ENCODE results near the gene LIPC. TPM values are rescaled to one million over a fixed set of nuclear protein-coding genes. Genes with fewer than 3 reads are reported as not detected.

Gene LIPC
- total RNA-seq, 2 donors from 2014 or later, result 1.0 to 3.2 TPM

DNA sequence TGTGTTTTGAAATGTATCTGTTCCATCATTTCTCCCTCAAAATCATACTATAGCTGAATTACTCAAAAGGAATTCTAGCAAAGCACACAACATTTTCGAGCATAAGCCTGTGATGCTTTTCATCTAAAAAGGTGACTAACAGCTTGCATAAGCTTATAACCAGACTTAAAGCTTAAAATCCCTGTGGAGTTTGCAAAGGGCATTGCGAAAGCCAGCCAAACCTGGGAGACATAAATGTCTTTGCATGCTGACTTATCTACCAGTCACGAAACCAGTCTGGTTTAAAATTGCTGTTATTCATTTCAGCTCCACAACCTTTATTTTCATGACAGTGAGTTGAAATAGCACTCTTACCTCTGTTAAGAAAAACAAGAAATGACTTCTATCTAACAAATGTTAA, 35.6 kb upstream of the LIPC start:
- H3K9me3 ChIP-seq (ENCODE audit: control insufficient read depth, low read length, poor library complexity, severe bottlenecking), result no peaks in the 10 kb centered on the region
- Mint-ChIP-seq H3K27ac (no peak overlapping the region), H3K4me3 (no peak overlapping the region), H3K36me3 (ENCODE audit: low read depth) (peaks cover 10% of the 10 kb centered on the region), H3K4me1 (peaks cover 2% of the 10 kb centered on the region), H3K27me3 (peaks cover 39% of the 10 kb centered on the region)
- ATAC-seq (no peak), DNase-seq (no peak)

GRCh38 chr15:58398071-58398470, 33.7 kb upstream of the LIPC start:
- H3K9me3 ChIP-seq (ENCODE audit: control insufficient read depth, low read length, poor library complexity, severe bottlenecking), result no peaks in the 10 kb centered on the region
- Mint-ChIP-seq H3K4me1 (peaks cover 2% of the 10 kb centered on the region), H3K27ac (peak overlapping the region; percentile 6), H3K4me3 (no peak overlapping the region), H3K27me3 (peaks cover 47% of the 10 kb centered on the region), H3K36me3 (ENCODE audit: low read depth) (peaks cover 11% of the 10 kb centered on the region)
- ATAC-seq (no peak), DNase-seq (no peak)

GRCh38 chr15:58398643-58399042, 33.1 kb upstream of the LIPC start:
- Mint-ChIP-seq H3K27ac (no peak overlapping the region), H3K4me3 (no peak overlapping the region), H3K27me3 (peaks cover 52% of the 10 kb centered on the region), H3K36me3 (ENCODE audit: low read depth) (peaks cover 14% of the 10 kb centered on the region), H3K4me1 (peaks cover 2% of the 10 kb centered on the region)
- H3K9me3 ChIP-seq (ENCODE audit: control insufficient read depth, low read length, poor library complexity, severe bottlenecking), result no peaks in the 10 kb centered on the region
- DNase-seq, result no peak
- no peak for ATAC-seq

- Mint-ChIP-seq H3K27me3 (peaks cover 46% of the 10 kb centered on the region), H3K36me3 (ENCODE audit: low read depth) (peaks cover 10% of the 10 kb centered on the region), H3K27ac (no peak overlapping the region), H3K4me1 (peaks cover 2% of the 10 kb centered on the region), H3K4me3 (no peak overlapping the region)
- ATAC-seq (no peak), DNase-seq (no peak)
- no peaks in the 10 kb centered on the region for H3K9me3 ChIP-seq (ENCODE audit: control insufficient read depth, low read length, poor library complexity, severe bottlenecking)
Observed at GRCh38 chr15:58399739-58400138, 32.1 kb upstream of the LIPC start.

DNA sequence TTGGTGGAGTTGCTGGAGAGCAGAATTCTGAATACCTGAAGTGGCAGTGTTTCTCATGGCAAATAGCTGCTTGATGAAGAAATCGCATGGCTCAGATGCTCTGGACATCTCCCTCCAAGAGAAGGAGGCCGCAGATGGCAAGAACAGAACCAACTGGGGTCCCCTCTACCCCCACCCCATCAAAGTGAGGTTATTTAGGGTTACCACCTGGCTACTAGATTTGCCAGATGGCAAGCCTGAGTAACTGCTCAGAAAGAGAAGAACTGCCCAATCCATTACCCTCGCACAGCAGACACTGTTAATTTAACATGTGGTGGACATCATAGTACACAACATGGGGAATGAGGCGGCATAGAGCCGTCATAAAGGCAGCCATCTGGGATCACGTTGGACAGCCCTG, 30.5 kb upstream of the LIPC start:
- Mint-ChIP-seq H3K4me3 (no peak overlapping the region), H3K27me3 (peaks cover 42% of the 10 kb centered on the region), H3K4me1 (no peaks in the 10 kb centered on the region), H3K36me3 (ENCODE audit: low read depth) (peaks cover 10% of the 10 kb centered on the region), H3K27ac (no peak overlapping the region)
- no peaks in the 10 kb centered on the region for H3K9me3 ChIP-seq (ENCODE audit: control insufficient read depth, low read length, poor library complexity, severe bottlenecking)
- no peak for DNase-seq
- no peak for ATAC-seq

DNA sequence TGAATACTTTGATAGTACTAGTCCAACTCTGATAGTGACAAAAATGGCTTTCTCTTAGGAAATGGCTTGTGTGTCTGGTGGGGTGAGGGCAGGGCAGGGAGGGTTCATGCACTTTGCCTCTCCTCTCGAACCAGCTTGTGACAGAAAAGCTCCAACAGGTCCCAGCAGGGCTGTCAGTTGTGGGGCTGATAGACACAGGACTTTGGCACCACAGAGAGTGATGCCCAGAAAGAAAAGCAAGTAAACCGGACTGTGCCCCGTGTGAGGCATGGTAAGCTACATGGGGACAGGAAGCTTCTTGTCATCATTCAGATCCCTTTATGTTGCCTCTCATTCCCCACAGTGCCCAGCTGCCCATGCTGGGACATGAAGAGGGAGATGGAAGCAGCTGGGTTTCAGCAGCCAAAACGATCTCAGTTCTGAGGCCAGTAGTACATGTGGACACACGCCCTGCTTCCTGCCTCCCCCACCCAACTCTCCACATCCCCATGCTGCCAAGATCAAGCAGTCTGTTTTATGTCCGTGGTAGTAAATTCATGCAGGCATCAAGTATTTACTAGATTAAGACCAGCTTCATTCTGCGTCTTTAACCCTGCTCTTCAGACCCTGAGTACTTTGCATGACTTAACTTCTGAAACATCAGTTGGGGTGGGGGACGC, 29.7 kb upstream of the LIPC start:
- Mint-ChIP-seq H3K27ac (no peak overlapping the region), H3K4me1 (no peaks in the 10 kb centered on the region), H3K4me3 (no peak overlapping the region), H3K27me3 (peaks cover 36% of the 10 kb centered on the region), H3K36me3 (ENCODE audit: low read depth) (peaks cover 10% of the 10 kb centered on the region)
- no peaks in the 10 kb centered on the region for H3K9me3 ChIP-seq (ENCODE audit: control insufficient read depth, low read length, poor library complexity, severe bottlenecking)
- no peak for ATAC-seq
- DNase-seq, result no peak

DNA sequence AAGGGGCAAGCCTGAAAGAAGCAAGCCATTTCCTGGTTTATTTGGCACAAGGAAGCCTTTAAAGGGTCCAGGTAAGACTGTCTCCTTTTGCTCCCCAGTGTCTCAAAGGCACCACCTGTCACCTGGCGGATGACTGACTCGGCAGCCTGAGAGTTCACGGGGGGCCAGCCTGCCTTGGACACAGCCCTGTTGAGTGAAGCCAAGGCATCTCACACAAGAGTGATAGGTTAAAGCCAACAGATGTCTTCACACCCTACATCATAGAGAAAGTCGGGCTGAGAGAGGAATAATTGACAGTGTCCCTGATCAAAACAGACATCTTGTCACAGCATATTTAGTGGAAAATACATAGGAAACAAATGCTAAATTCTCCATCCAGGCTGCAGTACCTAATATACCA, 28.2 kb upstream of the LIPC start:
- DNase-seq, result no peak
- Mint-ChIP-seq H3K4me1 (no peaks in the 10 kb centered on the region), H3K36me3 (ENCODE audit: low read depth) (peaks cover 7% of the 10 kb centered on the region), H3K4me3 (no peak overlapping the region), H3K27me3 (peaks cover 26% of the 10 kb centered on the region), H3K27ac (no peak overlapping the region)
- no peak for ATAC-seq
- no peaks in the 10 kb centered on the region for H3K9me3 ChIP-seq (ENCODE audit: control insufficient read depth, low read length, poor library complexity, severe bottlenecking)

DNA sequence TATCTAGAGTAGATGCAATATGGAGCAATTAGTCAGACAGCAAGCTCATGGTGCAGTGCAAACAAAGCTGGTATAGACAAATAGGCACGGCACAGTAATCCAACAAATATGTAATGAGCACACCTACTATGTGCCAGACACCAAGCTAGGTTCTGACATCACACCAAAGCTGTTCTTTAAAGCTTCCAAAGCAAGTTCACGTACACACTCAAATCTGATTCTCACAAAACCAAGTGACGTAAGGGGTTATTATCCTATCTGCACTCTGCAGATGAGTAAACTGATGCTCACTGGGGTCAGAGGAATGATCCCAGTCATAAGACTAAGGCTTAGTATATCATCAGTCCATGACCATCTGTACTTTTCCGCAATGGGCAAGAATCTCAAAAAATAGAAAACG, 27.8 kb upstream of the LIPC start:
- peaks cover 26% of the 10 kb centered on the region for H3K27me3 Mint-ChIP-seq
- H3K4me1 Mint-ChIP-seq, result no peaks in the 10 kb centered on the region
- ATAC-seq (no peak), DNase-seq (no peak)
- no peaks in the 10 kb centered on the region for H3K9me3 ChIP-seq (ENCODE audit: control insufficient read depth, low read length, poor library complexity, severe bottlenecking)
- peaks cover 7% of the 10 kb centered on the region for H3K36me3 Mint-ChIP-seq (ENCODE audit: low read depth)
- no peak overlapping the region for H3K27ac Mint-ChIP-seq
- no peak overlapping the region for H3K4me3 Mint-ChIP-seq

DNA sequence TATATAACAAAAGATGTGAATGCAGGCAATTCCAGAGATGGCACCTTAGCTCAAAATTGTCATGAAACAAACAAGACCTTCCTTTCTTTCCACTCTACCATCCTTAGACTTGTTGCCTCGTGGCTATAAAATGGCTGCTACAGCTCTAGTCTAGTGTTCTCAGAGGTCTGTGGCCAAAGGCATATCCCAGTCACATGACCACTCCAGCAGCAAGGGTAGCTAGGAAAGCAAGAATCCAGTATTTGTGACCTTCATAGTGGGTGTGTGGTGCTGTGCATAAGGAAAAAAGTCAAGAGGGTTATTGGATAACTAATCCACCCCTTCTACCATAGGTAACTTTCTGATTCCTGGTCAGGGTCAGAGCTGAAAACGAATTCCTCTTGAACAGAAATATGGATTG, 27.1 kb upstream of the LIPC start:
- ATAC-seq (no peak), DNase-seq (no peak)
- no peaks in the 10 kb centered on the region for H3K9me3 ChIP-seq (ENCODE audit: control insufficient read depth, low read length, poor library complexity, severe bottlenecking)
- H3K27ac Mint-ChIP-seq, result no peak overlapping the region
- no peak overlapping the region for H3K4me3 Mint-ChIP-seq
- peaks cover 5% of the 10 kb centered on the region for H3K36me3 Mint-ChIP-seq (ENCODE audit: low read depth)
- no peaks in the 10 kb centered on the region for H3K4me1 Mint-ChIP-seq
- H3K27me3 Mint-ChIP-seq, result peaks cover 26% of the 10 kb centered on the region

DNA sequence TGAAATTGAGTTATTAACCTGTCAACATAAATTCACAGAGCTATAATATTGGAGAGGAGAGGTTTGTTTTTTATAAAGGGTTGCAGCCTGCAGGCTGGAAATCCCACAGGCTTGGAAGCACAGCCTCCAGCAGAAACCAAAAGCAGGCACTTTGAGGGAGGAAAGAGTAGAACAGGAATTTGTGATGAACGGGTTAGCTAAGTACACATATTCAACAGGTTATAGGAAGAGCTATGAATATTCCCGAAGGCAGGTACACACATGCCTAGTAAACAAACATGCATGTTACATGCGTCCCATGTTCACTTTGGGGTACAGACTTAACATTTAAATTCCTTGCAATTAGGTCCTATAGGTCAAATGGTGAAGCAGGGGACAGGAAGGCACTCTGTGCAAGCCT, 25.9 kb upstream of the LIPC start:
- DNase-seq, result no peak
- Mint-ChIP-seq H3K27me3 (peaks cover 22% of the 10 kb centered on the region), H3K27ac (no peak overlapping the region), H3K36me3 (ENCODE audit: low read depth) (peaks cover 4% of the 10 kb centered on the region), H3K4me3 (no peak overlapping the region), H3K4me1 (peaks cover 5% of the 10 kb centered on the region)
- no peak for ATAC-seq
- no peaks in the 10 kb centered on the region for H3K9me3 ChIP-seq (ENCODE audit: control insufficient read depth, low read length, poor library complexity, severe bottlenecking)

- Mint-ChIP-seq H3K27ac (no peak overlapping the region), H3K27me3 (peaks cover 16% of the 10 kb centered on the region), H3K4me3 (no peak overlapping the region), H3K36me3 (ENCODE audit: low read depth) (peaks cover 4% of the 10 kb centered on the region), H3K4me1 (peaks cover 5% of the 10 kb centered on the region)
- no peaks in the 10 kb centered on the region for H3K9me3 ChIP-seq (ENCODE audit: control insufficient read depth, low read length, poor library complexity, severe bottlenecking)
- no peak for ATAC-seq
- no peak for DNase-seq
Observed at GRCh38 chr15:58406811-58407210, 25.0 kb upstream of the LIPC start.

DNA sequence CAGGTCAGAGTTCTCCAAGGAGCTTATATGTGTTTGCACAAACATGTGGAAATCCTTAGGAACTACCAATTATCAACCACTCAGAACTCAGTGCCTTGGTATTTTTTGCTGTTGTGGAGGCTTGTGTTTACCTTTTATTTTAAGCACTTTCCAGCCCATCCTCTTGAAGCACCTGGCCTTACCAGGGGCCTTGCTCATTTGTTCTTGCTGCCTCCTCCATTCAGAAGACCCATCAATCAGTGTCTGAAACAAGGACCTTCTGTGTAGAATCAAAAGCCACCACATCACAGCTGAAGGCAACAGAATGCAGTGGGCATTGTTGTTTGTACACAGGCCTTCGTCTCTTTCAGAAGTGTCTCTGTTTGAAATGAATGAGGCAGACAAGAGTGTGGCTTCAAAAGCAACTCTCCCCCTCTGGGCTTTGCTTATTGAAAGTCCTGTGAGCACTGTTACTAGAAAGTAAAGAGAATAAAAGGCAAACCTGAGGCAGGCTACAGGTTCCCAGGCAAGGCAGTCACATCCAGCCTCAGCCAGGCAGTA, 24.5 kb upstream of the LIPC start:
- peaks cover 5% of the 10 kb centered on the region for H3K4me1 Mint-ChIP-seq
- H3K27ac Mint-ChIP-seq, result no peak overlapping the region

GRCh38 chr15:58407778-58408177, 24.0 kb upstream of the LIPC start:
- DNase-seq (no peak), ATAC-seq (no peak)
- H3K9me3 ChIP-seq (ENCODE audit: control insufficient read depth, low read length, poor library complexity, severe bottlenecking), result no peaks in the 10 kb centered on the region
- Mint-ChIP-seq H3K4me3 (no peak overlapping the region), H3K27me3 (peaks cover 14% of the 10 kb centered on the region), H3K27ac (no peak overlapping the region), H3K36me3 (ENCODE audit: low read depth) (peaks cover 4% of the 10 kb centered on the region), H3K4me1 (peaks cover 5% of the 10 kb centered on the region)

More for the DNA sequence above, 24.5 kb upstream of the LIPC start:
- Mint-ChIP-seq H3K4me3 (no peak overlapping the region), H3K36me3 (ENCODE audit: low read depth) (peaks cover 4% of the 10 kb centered on the region), H3K27me3 (peaks cover 16% of the 10 kb centered on the region)
- DNase-seq (no peak), ATAC-seq (no peak)
- no peaks in the 10 kb centered on the region for H3K9me3 ChIP-seq (ENCODE audit: control insufficient read depth, low read length, poor library complexity, severe bottlenecking)

DNA sequence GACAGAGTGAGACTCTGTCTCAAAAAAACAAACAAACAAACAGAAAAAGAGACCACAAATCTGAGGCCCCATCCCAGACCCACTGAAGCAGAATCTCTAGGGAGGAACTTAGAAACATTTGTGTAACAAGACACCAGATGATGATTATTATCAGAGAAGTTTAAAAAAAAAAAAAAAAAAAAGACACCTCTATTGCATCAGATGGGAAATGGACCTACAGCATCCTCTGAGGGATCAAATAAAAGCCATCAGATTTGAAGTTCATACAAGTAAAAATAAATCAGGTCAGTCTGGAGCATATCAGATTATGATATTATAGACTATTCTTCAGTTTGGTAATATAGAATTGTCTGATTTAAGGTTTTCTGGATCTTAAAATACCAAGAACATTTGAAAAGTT, 21.9 kb upstream of the LIPC start:
- no peak for ATAC-seq
- peak overlapping the region; percentile 63 for H3K27ac Mint-ChIP-seq
- H3K36me3 Mint-ChIP-seq (ENCODE audit: low read depth), result no peaks in the 10 kb centered on the region
- DNase-seq, result no peak
- no peaks in the 10 kb centered on the region for H3K9me3 ChIP-seq (ENCODE audit: control insufficient read depth, low read length, poor library complexity, severe bottlenecking)
- peak overlapping the region; percentile 80 for H3K4me3 Mint-ChIP-seq
- peaks cover 5% of the 10 kb centered on the region for H3K4me1 Mint-ChIP-seq
- peaks cover 7% of the 10 kb centered on the region for H3K27me3 Mint-ChIP-seq
